AG04450 (cell line): ENCODE data around the gene DNAJB2. TPM values are rescaled to one million over a fixed set of nuclear protein-coding genes. Genes with fewer than 3 reads are reported as not detected.

Experiments
- CTCF ChIA-PET: fragments of 300-600, 350-600 bp; formaldehyde crosslinking; extraction: SDS; loops from one replicate; lab custom pipeline; 2022; ENCODE audit warnings: antibody characterized with exemption, inconsistent platforms; lab: Charles Lee
- POLR2A ChIA-PET: fragments of 350-600 bp; formaldehyde crosslinking; extraction: SDS; loops from one replicate; lab custom pipeline; 2021; ENCODE audit warnings: antibody characterized with exemption, inconsistent platforms; lab: Yijun Ruan, JAX
- DNase-seq: peaks from one replicate; pipeline ENCODE4 v3.0.0-alpha.2; 2011; ENCODE audit warnings: low read depth, low spot score
- H3K27ac ChIP-seq: one replicate; pipeline ENCODE4 v1.5.1; 2012; ENCODE audit warnings: low read depth, low read length, control low read depth
- H3K27me3 ChIP-seq: one replicate; pipeline ENCODE4 v1.6.0; 2012; ENCODE audit warnings: low read length; ENCODE audit not compliant: control insufficient read depth, insufficient read depth
- H3K4me3 ChIP-seq: 2 replicates; pipeline ENCODE4 v1.5.1; 2011; ENCODE audit warnings: mild to moderate bottlenecking, low read depth, low read length, control low read depth
- H3K9me3 ChIP-seq: 2 replicates; pipeline ENCODE4 v1.5.1; 2012; ENCODE audit warnings: low read length; ENCODE audit not compliant: control insufficient read depth, insufficient read depth
- polyA plus RNA-seq: library from polyadenylated mRNA; depleted of rRNA; stranded (reverse); fragments of >200 nt; gene quantifications from 2 replicates; pipeline ENCODE4 v1.2.3, GENCODE V29; 2011
- TF ChIP-seq, protein P1 (sequence below): IDR thresholded peaks from 2 replicates; pipeline ENCODE4 v1.5.1; 2011; ENCODE audit warnings: low read depth, low read length, control low read depth, inconsistent platforms

DNAJB2 gene
- polyA plus RNA-seq, 1 experiment: 40.6 TPM

GRCh38 chr2:219291910-219292490, 12.8 kb downstream of the DNAJB2 start:
- Histone ChIP-seq H3K4me3 (no peak overlapping the region), H3K27ac (no peak overlapping the region), H3K27me3 (no peaks in the 10 kb centered on the region), H3K9me3 (no peaks in the 10 kb centered on the region)
- no peak for DNase-seq
- CTCF ChIA-PET: interaction anchor here (1.3 to 12.4 kb wide), 7 partner anchors 8 to 133 kb away, joined by 3 to 131 read pairs (median 7); partner anchors contain the start of genes NHEJ1 and ZFAND2B
- TF ChIP-seq, protein P1, sequence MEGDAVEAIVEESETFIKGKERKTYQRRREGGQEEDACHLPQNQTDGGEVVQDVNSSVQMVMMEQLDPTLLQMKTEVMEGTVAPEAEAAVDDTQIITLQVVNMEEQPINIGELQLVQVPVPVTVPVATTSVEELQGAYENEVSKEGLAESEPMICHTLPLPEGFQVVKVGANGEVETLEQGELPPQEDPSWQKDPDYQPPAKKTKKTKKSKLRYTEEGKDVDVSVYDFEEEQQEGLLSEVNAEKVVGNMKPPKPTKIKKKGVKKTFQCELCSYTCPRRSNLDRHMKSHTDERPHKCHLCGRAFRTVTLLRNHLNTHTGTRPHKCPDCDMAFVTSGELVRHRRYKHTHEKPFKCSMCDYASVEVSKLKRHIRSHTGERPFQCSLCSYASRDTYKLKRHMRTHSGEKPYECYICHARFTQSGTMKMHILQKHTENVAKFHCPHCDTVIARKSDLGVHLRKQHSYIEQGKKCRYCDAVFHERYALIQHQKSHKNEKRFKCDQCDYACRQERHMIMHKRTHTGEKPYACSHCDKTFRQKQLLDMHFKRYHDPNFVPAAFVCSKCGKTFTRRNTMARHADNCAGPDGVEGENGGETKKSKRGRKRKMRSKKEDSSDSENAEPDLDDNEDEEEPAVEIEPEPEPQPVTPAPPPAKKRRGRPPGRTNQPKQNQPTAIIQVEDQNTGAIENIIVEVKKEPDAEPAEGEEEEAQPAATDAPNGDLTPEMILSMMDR: no peak
- POLR2A ChIA-PET: interaction anchor here (0.7 kb wide), 1 partner anchor 63 kb away, joined by 3 read pairs; the partner anchor contains the start of genes ANKZF1 and ATG9A

DNA sequence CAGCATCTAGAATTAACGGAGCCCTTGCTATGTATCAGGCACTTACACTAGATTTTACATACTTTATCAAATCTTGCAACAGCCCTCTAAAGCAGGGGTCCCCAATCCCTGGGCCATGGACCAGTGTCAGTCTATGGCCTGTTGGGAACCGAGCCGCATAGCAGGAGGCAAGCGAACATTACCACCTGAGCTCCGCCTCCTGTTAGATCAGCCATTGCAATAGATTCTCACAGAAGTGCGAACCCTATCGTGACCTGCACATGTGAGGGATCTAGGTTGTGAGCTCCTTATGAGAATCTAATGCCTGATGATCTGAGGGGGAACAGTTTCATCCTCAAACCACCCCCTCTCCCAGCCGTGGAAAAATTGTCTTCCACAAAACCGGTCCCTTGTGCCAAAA, 13.4 kb downstream of the DNAJB2 start:
- H3K9me3 ChIP-seq: no peaks in the 10 kb centered on the region
- no peak overlapping the region for H3K4me3 ChIP-seq
- TF ChIP-seq, protein P1: no peak
- no peaks in the 10 kb centered on the region for H3K27me3 ChIP-seq
- CTCF ChIA-PET: interaction anchor here (1.3 to 12.4 kb wide), 7 partner anchors 15 to 134 kb away, joined by 3 to 131 read pairs (median 6); partner anchors contain the start of genes NHEJ1 and ZFAND2B
- no peak overlapping the region for H3K27ac ChIP-seq
- POLR2A ChIA-PET: no interaction called here
- DNase-seq: no peak

DNA sequence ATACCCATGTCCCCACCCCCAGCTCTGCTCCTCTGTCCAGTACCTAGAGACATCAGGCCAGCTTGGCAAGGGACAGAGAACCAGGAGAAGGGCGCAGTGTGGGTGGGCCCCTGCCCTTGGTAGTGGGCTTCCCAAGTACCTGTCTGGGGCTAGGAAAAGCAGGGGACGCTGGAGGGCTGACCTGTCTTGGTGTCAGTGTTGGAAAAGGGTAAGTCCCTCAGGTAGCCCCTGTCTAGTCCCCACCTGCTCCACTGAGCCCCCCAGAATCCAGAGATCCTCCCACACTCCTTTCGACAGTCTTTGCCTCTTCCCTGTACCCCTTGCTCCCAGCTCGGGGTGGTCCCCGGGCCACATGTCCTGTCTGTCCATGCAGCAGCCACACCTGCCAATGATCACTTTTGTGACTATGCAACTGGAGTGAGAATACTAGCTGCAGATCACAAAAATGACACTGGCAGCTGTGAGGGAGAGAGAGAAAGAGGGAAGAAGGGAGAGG, 14.6 kb downstream of the DNAJB2 start:
- DNase-seq: no peak
- H3K9me3 ChIP-seq: no peaks in the 10 kb centered on the region
- TF ChIP-seq, protein P1: no peak
- no peak overlapping the region for H3K27ac ChIP-seq
- ChIA-PET POLR2A (interaction anchor here (0.7 to 1.0 kb wide), 2 partner anchors 14 to 15 kb away, joined by 3 to 8 read pairs; partner anchors contain the start of gene DNAJB2), CTCF (interaction anchor here (0.6 to 12.4 kb wide), 11 partner anchors 13 to 1147 kb away, joined by 3 to 131 read pairs (median 6); partner anchors contain the start of genes ANKZF1, ATG9A, CNPPD1 and DNPEP)
- H3K27me3 ChIP-seq: no peaks in the 10 kb centered on the region
- H3K4me3 ChIP-seq: no peak overlapping the region

GRCh38 chr2:219294356-219295351, 15.5 kb downstream of the DNAJB2 start:
- peak overlapping the region; percentile 21 for H3K27ac ChIP-seq
- no peaks in the 10 kb centered on the region for H3K9me3 ChIP-seq
- TF ChIP-seq, protein P1: peak; percentile 89
- peak; percentile 36 for DNase-seq
- H3K4me3 ChIP-seq: peak overlapping the region; percentile 56
- CTCF ChIA-PET: interaction anchor here (0.6 to 12.4 kb wide), 68 partner anchors 9 to 1148 kb away, joined by 3 to 131 read pairs (median 6); partner anchors contain the start of genes ABCB6, ANKZF1, ATG9A and CNPPD1
- POLR2A ChIA-PET: interaction anchor here (0.6 to 1.5 kb wide), 5 partner anchors 9 to 65 kb away, joined by 3 to 5 read pairs (median 3); partner anchors contain the start of genes ANKZF1, ATG9A, DNAJB2 and GLB1L
- H3K27me3 ChIP-seq: no peaks in the 10 kb centered on the region
